ENCODE data around the gene HOXA6. TPM values are rescaled to one million over a fixed set of nuclear protein-coding genes. Genes with fewer than 3 reads are reported as not detected.
A peak's percentile ranks its signal among the peaks of the same experiment; 100 is the strongest.

The HOXA6 gene
- polyA plus RNA-seq, 3 donors, result not detected

- H3K27ac ChIP-seq (ENCODE audit: low read depth in 1 of 2, low read length in 2 of 2), result no peak overlapping the region
- peaks cover 2% of the 10 kb centered on the region for H3K79me2 ChIP-seq (ENCODE audit: insufficient read depth, low read length)
- intact Hi-C loops (cut with micrococcal nuclease), result loop anchor here (2.0 to 10.0 kb wide), 4 partner anchors 17 to 1308 kb away; partner anchors contain the start of genes HOXA13 (in 1 of the 2) and HOXA3 (in 1 of the 2)
- H3K4me2 ChIP-seq (replicated peaks; ENCODE audit: extremely low read depth, low read length, poor library complexity, severe bottlenecking), result peak overlapping the region; percentile 42
- Mint-ChIP-seq H3K36me3 (peaks cover 25 to 38% of the 10 kb centered on the region in 2 donors), H3K4me3 (peak overlapping the region in 1 of 2 donors; percentile 87), H3K9me3 (peaks cover 5 to 62% (median 44%) of the 10 kb centered on the region in 7 donors), H3K27ac (no peak overlapping the region), H3K27me3 (ENCODE audit: low read depth in 3 of 3) (peaks cover 86 to 98% (median 88%) of the 10 kb centered on the region in 3 donors), H3K4me1 (peaks cover 63% of the 10 kb centered on the region)
- H3K9me3 ChIP-seq (replicated peaks in 1 of 2; ENCODE audit: control insufficient read depth in 1 of 2, insufficient read depth in 1 of 2, low read length in 2 of 2), result peaks cover 28 to 43% of the 10 kb centered on the region in 2 donors
- under 1% methylated on average over 26 of the region's 46 CpGs for WGBS (ENCODE audit: insufficient coverage)
- no peak for DNase-seq
- H3K4me1 ChIP-seq (ENCODE audit: control insufficient read depth in 1 of 2, insufficient read depth in 2 of 2, low read length in 2 of 2), result peaks cover 69 to 89% of the 10 kb centered on the region in 2 donors
- no peaks in the 10 kb centered on the region for H3K36me3 ChIP-seq (replicated peaks in 1 of 2; ENCODE audit: control insufficient read depth in 1 of 2, insufficient read depth in 2 of 2, low read length in 2 of 2)
- H4K20me1 ChIP-seq (ENCODE audit: insufficient read depth, low read length), result peaks cover 9% of the 10 kb centered on the region
- H2AFZ ChIP-seq (ENCODE audit: insufficient read depth, low read depth, low read length, poor library complexity, severe bottlenecking), result peak overlapping the region; percentile 9
- peaks cover 77 to 98% of the 10 kb centered on the region in 2 donors for H3K27me3 ChIP-seq (ENCODE audit: control insufficient read depth in 2 of 2, insufficient read depth in 2 of 2, low read length in 2 of 2)
- H3K9ac ChIP-seq (ENCODE audit: insufficient read depth, low read length, poor library complexity, severe bottlenecking), result no peak overlapping the region
- no peak for TF ChIP-seq CTCF (IDR thresholded peaks at IDR 0.05)
- H3K4me3 ChIP-seq (replicated peaks in 1 of 3; ENCODE audit: low read depth in 2 of 3, low read length in 3 of 3), result peak overlapping the region in 1 of 3 experiments; percentile 25
Measured at GRCh38 chr7:27169658-27170425, 22.3 kb upstream of the HOXA6 start.

GRCh38 chr7:27168265-27168947 is 20.8 kb upstream of the HOXA6 start:
- peaks cover 30 to 47% of the 10 kb centered on the region in 2 donors for H3K36me3 Mint-ChIP-seq
- peaks cover 75 to 89% of the 10 kb centered on the region in 2 donors for H3K4me1 ChIP-seq (ENCODE audit: control insufficient read depth in 1 of 2, insufficient read depth in 2 of 2, low read length in 2 of 2)
- H3K27ac Mint-ChIP-seq, result no peak overlapping the region
- no peak overlapping the region for H2AFZ ChIP-seq (ENCODE audit: insufficient read depth, low read depth, low read length, poor library complexity, severe bottlenecking)
- H3K4me2 ChIP-seq (replicated peaks; ENCODE audit: extremely low read depth, low read length, poor library complexity, severe bottlenecking), result no peak overlapping the region
- H3K9ac ChIP-seq (ENCODE audit: insufficient read depth, low read length, poor library complexity, severe bottlenecking), result no peak overlapping the region
- intact Hi-C loops (cut with micrococcal nuclease), result loop anchor here (2.0 to 10.0 kb wide), 4 partner anchors 16 to 1306 kb away; partner anchors contain the start of genes HOXA13 (in 1 of the 2) and HOXA3 (in 1 of the 2)
- no peak overlapping the region for H3K27ac ChIP-seq (ENCODE audit: low read depth in 1 of 2, low read length in 2 of 2)
- peaks cover 7% of the 10 kb centered on the region for H3K79me2 ChIP-seq (ENCODE audit: insufficient read depth, low read length)
- H3K4me3 ChIP-seq (replicated peaks in 1 of 3; ENCODE audit: low read depth in 2 of 3, low read length in 3 of 3), result peak overlapping the region in 1 of 3 experiments; percentile 18
- WGBS (ENCODE audit: insufficient coverage), result 2% methylated on average over 19 of the region's 25 CpGs
- peaks cover 88 to 98% (median 92%) of the 10 kb centered on the region in 3 donors for H3K27me3 Mint-ChIP-seq (ENCODE audit: low read depth in 3 of 3)
- peaks cover 23 to 48% of the 10 kb centered on the region in 2 donors for H3K9me3 ChIP-seq (replicated peaks in 1 of 2; ENCODE audit: control insufficient read depth in 1 of 2, insufficient read depth in 1 of 2, low read length in 2 of 2)
- H3K4me3 Mint-ChIP-seq, result peak overlapping the region in 1 of 2 donors; percentile 95
- peaks cover 5 to 68% (median 47%) of the 10 kb centered on the region in 7 donors for H3K9me3 Mint-ChIP-seq
- peaks cover 9% of the 10 kb centered on the region for H4K20me1 ChIP-seq (ENCODE audit: insufficient read depth, low read length)
- peaks cover 70% of the 10 kb centered on the region for H3K4me1 Mint-ChIP-seq
- peaks cover 73 to 99% of the 10 kb centered on the region in 2 donors for H3K27me3 ChIP-seq (ENCODE audit: control insufficient read depth in 2 of 2, insufficient read depth in 2 of 2, low read length in 2 of 2)
- H3K36me3 ChIP-seq (replicated peaks in 1 of 2; ENCODE audit: control insufficient read depth in 1 of 2, insufficient read depth in 2 of 2, low read length in 2 of 2), result no peaks in the 10 kb centered on the region
- TF ChIP-seq CTCF (IDR thresholded peaks at IDR 0.05), result no peak
- no peak for DNase-seq

Data from CD14-positive monocyte (primary cell).